ENCODE data around the gene HES1.

The HES1 gene

DNA sequence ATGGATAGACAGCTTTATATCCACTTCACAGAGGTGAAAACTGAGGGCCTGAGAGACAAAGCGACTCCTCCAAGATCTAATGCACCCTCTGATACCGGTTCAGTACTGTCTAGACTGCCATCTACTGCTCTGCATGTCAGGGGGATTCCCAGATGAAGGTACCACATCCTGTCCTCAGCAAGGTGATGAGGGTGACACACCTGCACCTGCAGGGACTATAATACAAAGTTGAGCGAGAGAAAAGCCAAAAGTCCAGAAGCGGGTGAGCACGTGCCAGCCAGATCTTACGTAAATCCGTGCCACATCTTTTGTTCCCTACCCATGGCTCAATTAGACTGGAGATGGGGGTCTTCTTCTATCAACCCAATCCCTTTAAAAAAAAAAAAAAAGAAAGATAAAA, 32.4 kb upstream of the HES1 start:
- FAIRE-seq, result no peak

DNA sequence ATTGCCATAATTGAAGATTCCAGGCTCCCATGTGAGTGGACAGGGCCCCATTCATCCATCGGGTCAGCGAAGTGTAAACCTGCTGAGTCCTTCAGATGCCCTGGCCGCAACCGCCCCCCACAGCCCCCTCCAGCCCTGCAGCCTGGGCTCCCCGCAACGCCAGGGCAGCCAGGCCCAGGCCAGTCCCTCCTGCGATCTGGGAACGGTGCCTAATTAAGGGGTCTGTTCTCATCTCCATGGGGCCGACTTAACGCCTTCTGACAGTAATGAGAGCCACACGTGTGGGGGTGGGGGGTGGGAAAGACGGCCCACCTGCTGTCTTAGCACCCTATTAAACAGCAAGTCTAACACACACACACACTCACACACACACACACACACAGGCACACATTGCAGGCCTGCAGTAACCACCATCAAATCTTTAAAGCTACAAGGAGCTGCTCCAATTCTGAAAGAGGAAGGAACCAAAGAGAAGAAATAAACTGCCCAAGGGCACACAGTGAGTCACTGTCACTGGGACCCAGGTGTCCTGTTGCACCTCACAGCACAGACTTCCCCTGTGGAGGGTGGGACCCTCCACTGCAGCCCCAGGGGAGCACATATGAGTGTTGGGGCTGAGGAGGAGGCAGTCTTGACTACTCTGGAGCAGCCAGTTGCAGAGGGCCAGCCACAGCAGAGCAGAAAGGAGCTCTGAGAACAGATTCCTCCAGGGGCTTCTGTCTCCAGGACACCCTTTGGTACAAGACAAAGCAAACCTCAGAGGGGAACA, 31.8 kb upstream of the HES1 start:
- FAIRE-seq, result no peak

DNA sequence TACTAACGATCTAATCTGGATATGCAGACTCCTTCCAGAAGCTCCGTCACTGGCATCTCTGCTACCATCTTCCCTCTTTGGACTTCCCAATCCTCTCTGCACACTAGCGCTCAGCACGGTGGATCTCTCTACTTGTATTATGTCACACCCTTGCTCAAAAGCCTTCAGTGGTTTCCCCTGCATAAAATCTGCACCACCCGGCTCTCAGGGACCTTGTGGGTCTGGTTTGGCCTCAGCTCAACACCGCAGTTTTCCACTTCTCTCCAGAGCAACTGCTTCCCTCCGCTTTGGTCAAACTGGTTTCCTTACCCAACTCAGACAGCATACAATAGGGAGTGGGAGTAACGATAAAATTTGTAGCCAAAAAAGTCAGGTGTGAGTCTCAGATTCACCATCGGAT, 30.7 kb upstream of the HES1 start:
- no peak for FAIRE-seq

DNA sequence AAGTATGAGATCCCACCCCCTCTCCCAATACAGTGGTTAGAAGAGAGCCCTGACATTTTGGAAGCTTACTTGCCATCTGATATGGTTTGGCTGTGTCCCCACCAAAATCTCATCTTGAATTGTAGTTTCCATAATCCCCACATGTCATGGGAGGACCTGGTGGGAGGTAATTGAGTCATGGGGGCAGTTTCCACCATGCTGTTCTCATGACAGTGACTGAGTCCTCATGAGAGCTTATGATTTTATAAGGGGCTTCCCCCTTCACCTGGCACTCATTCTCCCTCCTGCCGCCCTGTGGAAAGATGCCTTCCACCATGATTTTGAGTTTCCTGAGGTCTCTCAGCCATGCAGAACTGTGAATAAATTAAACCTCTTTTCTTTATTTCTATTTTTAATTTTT, 28.8 kb upstream of the HES1 start:
- FAIRE-seq, result no peak

DNA sequence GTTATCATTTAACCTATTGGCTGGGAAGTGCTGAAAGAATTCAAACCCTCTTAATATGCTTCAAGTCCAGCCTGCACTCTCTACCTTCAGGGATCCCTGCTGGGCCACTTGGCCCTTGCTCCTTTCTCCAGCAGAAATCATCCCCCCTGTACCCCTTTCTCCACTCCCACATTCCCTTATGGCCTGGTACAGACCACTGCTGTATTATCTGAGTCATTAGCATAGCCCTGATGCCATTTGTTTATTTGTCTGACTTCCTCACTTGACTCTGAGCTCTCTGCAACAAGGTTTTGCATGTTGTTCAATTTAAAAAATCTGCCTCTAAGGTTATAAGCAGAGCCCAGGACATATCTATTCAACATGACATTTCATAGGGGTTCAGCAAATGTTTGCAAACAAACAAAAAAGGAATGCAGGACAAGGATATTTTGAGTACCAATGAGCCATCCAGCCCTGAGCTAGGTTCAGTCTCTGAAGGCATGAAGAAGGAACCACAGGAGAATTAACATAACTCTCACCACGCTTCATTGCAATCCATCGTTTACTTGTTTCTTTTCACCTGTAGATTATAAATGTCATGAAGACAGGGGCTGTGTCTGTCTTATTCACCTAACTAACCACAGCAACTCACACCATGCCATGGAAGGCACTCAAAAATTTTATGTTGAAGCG, 26.6 kb upstream of the HES1 start:
- FAIRE-seq, result no peak

DNA sequence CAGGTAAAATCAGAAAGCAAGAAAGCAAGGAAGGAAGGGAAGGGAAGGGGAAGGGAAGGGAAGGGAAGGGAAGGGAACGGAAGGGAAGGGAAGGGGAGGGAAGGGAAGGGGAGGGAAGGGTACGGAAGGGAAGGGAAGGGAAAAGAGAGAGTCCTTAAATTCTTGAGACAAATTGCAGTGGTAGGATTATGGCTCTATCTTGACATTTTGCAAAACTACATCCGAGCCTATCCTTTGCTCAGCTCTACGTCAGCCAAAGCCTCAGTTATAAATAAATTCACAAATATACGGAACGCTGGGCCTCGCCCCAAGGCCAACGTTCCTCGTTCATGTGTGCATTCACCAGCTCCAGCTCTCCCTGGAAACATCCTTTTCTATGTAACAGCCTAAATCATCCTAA, 25.5 kb upstream of the HES1 start:
- no peak for FAIRE-seq

DNA sequence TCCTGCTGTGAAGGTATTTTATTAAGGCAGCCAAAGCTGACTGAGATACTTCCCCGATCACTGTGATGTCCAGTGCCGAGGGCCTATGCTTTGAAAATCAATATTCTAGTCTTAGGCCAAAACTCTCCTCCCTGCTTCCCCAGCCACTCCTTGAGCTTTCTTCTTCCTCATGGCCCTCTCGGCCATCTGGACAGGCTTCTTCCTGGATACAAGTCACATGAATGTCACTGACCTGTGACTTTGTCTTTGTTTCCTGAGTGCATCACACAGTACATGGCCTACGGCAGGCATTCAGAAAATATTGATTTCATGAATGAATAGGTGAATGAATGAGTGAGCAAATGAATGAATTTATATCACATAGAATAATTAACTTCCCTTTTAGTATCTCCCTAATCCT, 24.6 kb upstream of the HES1 start:
- FAIRE-seq, result no peak

DNA sequence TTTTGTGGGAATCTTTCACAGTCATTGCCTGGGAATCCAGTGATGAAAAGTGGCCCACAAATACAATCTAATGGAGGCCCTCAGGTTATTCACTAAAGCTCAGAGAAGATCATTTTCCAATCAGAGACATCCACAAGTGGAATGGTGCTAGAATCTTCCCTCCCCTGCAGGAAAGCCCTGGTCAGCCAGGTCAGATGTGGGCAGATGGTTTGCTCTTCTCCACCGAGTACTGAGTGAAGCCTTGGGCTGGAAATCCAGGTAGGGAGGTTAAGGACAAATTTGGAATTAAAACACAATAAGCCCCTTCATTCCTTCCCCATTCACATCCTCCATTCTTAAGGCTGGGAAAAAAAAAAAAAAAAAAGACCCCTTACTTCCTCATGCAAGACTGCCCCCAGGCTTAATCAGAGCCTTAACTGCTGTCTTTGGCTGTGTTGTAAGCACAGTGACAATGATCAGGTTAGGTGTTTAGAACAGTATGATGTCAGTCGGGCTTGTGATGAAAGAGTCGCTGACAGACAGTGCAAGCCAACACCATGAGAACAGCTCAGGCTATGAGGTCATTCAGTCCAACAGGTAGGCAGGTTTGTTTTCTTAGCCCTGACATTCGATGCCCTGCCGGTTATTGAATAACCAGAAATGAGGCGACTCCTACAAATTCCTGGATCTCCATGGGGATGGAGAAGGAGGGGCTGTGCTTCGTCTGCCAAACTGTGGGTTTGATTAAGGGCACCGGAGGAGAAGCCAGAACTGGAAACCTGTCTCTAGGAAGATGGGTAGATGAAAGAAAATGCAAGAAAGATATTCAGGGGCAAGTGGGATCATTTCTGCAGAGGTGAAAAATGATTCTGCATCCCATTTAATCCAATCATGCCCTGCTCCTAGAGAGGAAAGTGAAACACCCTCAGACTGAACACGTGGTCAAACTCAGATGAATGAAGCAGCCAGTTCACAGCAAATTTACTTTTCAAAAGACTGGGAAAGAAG, 23.5 kb upstream of the HES1 start:
- FAIRE-seq, result no peak

DNA sequence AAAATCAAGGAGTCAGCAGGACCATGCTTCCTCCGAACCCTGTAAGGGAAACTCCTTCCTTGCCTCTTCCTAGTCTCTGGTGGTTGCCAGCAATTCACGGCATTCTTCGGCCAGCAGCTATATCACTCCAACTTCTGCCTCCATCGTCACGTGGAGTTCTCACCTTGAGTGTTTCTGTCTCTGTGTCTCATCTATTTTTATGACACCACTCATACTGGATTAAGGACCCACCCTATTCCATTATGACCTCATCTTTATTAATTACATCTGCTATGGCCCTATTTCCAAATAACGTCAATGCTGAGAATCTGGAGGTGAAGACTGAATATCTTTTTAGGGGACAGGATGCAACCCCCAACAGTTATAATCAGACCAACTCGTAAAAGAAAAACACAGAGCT, 21.8 kb upstream of the HES1 start:
- FAIRE-seq, result no peak

DNA sequence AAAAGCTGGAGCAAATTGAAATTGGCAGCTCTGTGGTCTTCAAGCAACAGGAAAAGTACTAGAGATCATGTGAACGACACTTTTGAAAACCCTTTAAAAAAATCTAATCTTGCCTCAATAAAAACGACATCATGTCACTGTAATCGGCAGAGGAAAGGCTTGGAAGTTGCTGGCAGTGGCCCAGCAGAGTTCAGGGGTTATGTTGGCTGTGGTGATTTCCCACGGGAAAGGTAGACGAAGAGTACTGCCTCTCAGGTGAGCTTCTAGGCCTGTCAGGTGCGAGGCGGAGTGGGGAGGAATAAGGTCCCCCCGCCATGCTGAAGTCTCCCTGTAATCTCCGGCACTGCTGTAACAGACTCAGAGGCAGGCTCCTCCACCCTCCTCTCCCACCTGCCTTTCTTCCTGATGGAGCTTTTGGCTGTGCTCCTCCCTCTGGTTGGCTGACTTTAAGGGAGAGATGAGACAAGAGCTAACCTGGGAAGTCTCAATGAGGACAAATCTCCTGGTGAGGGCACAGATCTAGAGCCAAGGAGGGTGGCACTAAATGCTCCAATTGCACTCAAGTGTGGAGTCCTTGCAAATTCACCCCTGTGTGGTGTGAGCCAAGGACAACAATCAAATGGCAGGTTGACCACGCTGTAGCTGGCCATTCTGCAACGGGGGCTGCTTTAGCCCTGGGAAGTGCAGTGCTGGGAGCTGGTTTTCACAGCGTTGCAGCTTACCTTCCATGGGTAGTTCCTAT, 18.7 kb upstream of the HES1 start:
- FAIRE-seq, result no peak

DNA sequence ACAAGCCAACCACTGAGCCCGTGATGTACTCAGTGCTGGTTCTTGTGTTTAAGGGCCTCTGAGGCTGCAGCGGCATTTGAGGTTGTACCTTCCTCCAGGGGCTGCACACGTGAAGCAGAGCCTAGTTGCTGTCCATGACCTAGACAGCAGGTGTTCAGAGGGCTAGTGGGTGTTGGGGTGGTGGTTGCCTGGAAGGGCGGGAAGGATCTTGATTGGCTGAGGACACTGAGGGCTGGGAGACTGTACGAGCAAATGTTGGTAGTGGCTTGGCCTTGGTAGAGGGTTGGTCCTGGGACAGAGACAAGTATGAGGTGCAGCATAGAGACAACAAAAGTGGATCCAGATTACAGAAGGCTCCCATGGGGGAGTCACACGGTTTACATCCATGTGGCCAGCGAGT, 17.0 kb upstream of the HES1 start:
- FAIRE-seq, result no peak

DNA sequence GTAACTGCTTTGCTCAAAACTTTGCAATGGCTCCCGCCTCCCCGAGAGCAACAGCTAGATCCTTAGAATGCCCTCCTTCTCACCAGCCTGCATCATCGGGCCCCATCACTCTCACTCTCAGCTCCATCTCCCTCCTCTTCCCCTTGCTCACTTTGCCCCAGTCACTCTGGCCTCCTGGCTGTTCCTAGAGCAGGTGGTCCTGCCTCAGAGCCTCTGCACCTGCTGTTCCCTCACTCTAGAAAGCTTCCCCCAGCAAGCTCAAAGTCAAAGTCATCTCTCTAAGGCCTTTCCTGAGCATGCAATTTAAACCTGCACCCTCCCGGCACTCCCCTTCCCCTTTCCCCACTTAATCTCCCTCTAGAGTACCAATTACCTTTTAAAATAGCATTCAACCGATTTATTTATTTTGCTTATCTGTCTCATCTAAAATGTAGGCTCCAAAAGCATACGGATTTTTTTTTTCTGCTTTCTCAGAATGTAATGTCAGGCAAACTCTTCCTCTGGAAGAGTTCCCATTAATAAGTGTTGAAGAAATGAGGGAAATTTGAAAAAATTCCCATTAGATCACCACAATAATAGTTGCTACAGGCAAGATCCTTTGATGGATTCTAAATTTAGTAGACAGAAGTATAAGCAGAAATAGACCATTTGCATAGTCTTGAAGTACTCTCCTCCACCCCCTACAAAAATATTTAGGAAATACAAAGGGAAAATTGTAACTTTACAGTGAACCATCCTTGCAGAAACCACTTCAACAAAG, 15.9 kb upstream of the HES1 start:
- FAIRE-seq, result no peak

DNA sequence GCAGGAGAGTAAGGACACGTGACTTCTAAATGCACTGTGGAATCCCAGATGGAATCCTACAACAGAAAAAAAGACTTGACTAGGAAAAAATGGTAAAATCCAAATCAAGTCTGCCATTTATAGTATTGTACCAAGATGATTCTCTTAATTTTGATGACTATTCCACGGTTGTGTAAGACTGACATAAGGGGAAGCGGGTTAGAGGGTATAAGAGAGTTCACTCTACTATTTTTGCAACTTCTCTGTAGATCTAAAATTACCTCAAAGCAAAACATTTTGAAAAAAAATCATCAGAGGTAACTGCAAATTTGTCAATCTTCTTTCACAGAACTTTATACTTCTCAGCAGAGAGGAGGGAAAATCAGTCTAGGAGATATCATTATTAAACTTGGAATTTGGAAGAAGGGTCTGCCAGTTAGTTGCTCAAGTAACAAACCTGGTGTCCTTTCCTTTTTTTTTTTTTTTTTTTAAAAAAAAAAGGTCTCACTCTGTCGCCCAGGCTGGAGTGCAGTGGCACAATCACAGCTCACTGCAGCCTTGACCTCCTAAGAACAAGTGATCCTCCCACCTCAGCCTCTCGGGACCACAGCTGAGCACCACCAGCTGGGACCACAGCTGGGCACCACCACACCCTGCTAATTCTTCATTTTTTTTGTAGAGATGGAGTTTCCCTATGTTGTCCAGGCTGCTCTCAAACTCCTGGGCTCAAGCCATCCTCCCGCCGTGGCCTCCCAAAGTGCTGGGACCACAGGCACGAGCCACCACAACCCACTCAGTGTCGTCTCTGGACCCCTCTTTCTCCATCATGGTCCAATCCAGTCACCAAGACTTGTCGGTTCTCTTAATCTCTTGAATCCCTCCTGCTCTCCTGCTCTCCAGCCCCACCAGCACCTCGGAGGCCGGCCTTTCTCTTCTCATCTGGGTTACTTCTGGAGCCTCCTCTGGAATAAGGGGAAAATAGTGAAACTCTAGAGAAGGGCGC, 14.9 kb upstream of the HES1 start:
- no peak for FAIRE-seq

DNA sequence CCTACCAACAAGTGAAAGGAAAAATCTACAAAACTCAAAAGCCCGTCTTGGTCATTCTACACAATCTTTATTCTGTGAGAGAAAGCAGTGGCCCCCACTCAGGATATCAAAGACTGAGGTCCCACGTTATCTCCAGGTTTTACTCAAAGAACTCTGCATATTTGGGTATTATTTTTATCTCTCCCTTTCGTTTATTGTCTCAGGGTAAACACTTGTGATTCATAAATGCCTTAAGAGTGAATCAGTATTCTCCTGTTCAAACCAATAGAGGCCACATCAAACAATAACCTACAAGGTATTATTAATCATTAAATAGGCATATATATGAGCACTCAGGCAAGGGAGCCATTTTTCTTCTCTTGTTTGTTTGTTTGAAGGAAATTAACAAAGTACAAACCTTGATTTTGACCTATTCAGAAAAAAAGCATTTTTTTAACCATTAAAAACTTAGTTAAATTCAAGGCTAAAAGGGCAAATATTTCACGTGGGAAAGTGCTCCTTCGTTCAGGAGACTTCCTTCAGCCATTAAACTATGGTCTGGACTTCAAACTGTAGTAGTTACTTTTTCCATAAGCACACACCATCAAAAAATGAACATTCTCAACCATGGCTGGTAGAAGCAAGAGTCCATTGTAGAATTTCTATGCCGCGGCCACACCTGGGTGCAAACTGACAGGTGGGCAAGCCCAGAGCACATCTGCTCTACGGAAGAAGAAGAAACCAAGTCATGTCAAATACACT, 13.9 kb upstream of the HES1 start:
- no peak for FAIRE-seq

DNA sequence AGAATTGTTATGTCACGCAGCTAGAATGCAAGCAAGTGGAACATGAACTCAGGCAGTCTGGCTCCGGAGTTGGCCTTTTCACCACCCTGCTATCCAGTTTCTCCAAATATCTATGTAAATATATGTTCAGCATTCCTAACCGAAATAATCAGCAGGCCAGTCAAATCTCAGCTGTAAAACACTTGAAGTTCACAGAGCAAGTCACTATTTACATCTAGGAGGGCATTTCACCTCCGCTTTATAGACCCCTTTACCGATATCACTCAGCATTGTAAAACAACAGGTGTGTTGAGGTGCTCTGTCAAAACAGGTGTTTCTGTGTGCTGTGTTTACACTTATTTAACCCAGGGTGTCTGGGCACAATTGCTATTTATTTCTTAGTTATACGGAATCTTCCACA, 12.2 kb upstream of the HES1 start:
- no peak for FAIRE-seq

DNA sequence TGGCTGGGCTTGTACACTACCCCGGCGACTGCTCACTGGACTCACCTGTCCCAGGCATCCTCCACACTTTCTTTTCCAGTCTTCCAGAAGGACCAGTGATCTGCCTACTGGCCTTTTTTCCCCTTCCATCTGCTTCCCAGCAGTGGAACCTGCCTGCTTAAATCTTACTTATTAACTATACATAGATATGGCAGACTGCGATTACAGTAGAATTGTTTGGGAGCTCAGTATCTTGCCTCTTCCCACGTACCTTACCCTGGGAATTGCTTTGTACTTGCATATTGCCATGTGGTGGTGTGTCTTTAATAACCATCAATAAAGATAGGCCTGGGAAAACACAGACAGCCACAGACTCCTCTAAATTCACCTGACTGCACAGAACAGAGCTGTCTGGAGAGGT, 11.8 kb upstream of the HES1 start:
- FAIRE-seq, result no peak

DNA sequence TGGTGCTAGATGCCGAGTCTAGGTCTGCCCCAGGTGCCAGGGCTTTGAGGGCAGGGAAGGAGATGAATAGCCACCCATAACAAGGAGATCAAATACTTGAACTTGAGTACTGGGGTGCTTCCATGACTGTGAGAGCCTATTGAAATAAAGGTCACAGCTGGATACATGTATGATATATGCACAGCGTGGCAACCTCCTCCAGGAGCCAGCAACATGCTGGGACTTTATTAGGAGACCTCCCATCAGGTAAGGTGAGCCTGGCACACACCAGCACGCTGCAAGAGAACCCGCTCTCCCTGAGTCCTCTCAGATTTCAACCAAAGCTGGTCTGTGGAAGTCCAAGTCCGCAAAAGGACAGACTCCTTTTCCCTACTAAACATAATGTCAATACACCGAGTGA, 10.5 kb upstream of the HES1 start:
- FAIRE-seq, result no peak

DNA sequence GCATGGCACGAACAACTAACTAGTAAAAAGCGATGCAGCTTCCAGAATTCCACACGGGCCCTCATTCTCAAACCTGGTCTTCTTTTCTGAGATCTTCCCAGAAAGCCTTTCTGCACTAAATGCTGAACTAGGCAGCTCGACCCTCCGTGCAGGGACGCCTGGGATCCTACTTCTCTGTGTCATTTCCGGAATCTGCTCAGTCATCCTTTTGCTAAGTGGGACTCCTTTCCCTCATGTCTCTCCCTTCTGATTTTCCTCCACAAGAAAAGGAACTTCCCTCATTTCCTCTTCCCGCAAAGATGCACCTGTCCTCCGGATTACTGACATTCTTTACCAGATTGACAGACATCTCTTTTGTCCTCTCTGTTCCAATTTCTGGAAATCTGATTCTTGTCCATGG, 9.2 kb upstream of the HES1 start:
- FAIRE-seq, result no peak

DNA sequence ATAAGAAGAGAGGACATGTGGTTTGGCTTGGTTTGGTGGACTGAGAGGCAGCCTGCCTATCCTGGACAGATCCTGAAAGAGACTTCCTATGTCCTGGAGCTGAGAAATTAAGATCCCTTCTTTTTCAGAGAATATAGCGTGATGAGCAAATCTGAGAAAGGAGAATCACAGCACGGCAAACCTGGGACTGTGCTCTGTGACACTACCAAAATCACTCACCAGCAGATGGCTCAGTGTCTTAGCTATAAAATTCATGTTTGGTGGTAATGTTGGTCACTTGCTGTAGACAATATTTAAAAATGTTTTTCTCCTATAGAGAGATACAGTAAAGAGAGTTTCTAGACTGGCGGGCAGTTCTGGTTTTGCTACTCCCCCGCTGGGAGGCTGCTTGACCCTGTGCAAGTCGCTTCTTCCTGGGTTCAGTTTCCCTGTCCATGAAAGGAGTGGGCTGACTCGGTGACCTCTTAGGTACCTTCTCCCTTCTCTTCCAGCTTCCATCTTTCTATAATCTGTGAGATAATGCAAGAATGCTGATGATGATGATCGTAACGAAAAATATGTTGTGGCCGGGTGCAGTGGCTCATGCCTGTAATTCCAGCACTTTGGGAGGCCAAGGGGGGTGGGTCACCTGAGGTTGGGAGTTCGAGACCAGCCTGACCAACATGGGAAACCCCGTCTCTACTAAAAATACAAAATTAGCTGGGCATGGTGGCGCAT, 7.6 kb upstream of the HES1 start:
- FAIRE-seq, result no peak
